Muscle layer of duodenum (tissue), 2 donors: ENCODE results near the gene GTPBP8.

Experiments
- H3K27ac ChIP-seq: one replicate; pipeline ENCODE4 v1.7.0; 2013; ENCODE audit warnings: mild to moderate bottlenecking, low read length
- H3K27me3 ChIP-seq: one replicate; pipeline ENCODE4 v1.7.0; 2013; ENCODE audit warnings: low read depth, mild to moderate bottlenecking, control low read depth, low read length
- H3K36me3 ChIP-seq, 2 donors: one replicate each; pipeline ENCODE4 v1.7.0; 2013; ENCODE audit warnings: low read length in 2 of 2, control low read depth in 1 of 2, mild to moderate bottlenecking in 1 of 2; ENCODE audit not compliant: insufficient read depth in 2 of 2, control insufficient read depth in 1 of 2
- H3K4me1 ChIP-seq, 2 donors: one replicate each; pipeline ENCODE4 v1.7.0; 2013; ENCODE audit warnings: low read length in 2 of 2, mild to moderate bottlenecking in 2 of 2, control low read depth in 1 of 2, moderate library complexity in 1 of 2; ENCODE audit not compliant: insufficient read depth in 2 of 2, control insufficient read depth in 1 of 2
- H3K4me3 ChIP-seq, 2 donors: one replicate each; pipeline ENCODE4 v1.7.0; 2013; ENCODE audit warnings: low read length in 2 of 2, low read depth in 1 of 2, mild to moderate bottlenecking in 1 of 2
- H3K9me3 ChIP-seq, 2 donors: one replicate each; pipeline ENCODE4 v1.7.0; 2013; ENCODE audit warnings: low read length in 2 of 2, control low read depth in 1 of 2, mild to moderate bottlenecking in 1 of 2; ENCODE audit not compliant: control insufficient read depth in 1 of 2
- donor health status: healthy.

The GTPBP8 gene

DNA sequence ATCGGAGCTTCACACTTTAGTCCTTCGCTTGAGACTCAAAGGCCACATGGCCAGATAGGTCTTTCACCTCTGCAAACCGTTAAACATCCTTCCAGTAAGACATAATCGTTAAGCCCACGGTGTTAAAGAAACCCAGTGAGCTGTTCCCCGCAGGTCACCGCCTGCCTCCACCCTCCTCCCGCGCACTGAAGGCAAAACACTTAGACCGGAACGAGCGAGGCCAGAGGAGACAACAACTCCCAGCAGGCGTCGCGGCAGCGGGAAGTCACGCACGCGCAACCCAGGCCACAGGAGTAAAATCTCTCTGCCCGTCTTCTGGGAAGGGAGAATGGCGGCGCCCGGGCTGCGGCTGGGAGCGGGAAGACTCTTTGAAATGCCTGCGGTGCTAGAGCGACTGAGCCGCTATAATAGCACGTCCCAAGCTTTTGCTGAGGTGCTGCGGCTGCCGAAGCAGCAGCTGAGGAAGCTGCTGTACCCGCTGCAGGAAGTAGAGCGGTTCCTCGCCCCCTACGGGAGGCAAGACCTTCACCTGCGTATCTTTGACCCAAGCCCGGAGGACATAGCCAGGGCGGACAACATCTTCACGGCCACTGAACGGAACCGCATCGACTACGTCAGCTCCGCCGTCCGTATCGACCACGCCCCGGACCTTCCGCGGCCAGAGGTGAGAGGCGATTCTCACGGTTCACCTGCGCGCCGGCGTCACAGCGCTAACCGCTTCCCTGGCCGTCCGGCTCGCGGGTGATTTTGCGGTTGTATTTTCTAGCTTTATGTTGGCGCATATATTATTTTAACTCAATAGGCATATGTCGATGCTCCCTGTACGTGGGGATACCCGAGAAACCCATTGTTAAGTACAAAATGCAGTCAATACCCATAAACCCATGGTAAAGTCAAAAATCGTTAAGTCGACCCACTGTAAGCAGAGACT is at the start of gene GTPBP8:
GTPBP8 (plus strand) TSS at position 313 of the 931 bp plus-strand sequence; CDS start at position 329, 16 bp downstream.
- H3K4me3 ChIP-seq: peak within 1 kb of the TSS; percentile 72 to 84
- peaks cover 12 to 18% of the 10 kb centered on the region in 2 donors for H3K4me1 ChIP-seq
- H3K36me3 ChIP-seq: no peaks in the 10 kb centered on the region
- peak within 1 kb of the TSS; percentile 84 for H3K27ac ChIP-seq
- no peaks in the 10 kb centered on the region for H3K9me3 ChIP-seq
- no peaks in the 10 kb centered on the region for H3K27me3 ChIP-seq

DNA sequence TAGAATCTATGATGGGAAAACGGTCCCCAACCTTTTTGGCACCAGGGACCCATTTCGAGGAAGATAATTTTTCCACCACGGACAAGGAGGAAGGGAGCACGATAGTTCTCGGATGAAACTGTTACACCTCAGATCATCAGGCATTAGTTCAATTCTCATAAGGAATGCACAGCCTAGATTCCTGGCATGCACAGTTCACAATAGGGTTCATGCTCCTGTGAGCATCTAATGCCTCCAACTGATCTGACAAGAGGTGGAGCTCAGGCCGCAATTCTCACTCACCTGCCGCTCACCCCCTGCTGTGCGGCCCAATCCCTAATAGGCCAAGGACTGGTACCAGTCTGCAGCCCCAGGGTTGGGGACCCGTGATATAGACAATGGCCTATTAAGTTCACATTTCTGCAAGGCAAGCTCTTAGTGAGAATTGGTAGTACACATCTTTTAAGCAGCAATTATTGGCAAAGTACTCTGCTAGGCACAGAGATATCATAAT is 42.4 kb upstream of the GTPBP8 start:
- Histone ChIP-seq H3K27ac (no peak overlapping the region), H3K27me3 (no peaks in the 10 kb centered on the region), H3K4me3 (no peak overlapping the region), H3K9me3 (no peaks in the 10 kb centered on the region), H3K4me1 (no peaks in the 10 kb centered on the region), H3K36me3 (no peaks in the 10 kb centered on the region)

- no peaks in the 10 kb centered on the region for H3K4me1 ChIP-seq
- H3K9me3 ChIP-seq: peaks cover 0 to 2% of the 10 kb centered on the region in 2 donors
- H3K27me3 ChIP-seq: no peaks in the 10 kb centered on the region
- H3K36me3 ChIP-seq: no peaks in the 10 kb centered on the region
- H3K4me3 ChIP-seq: no peak overlapping the region
- no peak overlapping the region for H3K27ac ChIP-seq
These were observed 34.4 kb upstream of the GTPBP8 start for GRCh38 chr3:112956351-112956750.

DNA sequence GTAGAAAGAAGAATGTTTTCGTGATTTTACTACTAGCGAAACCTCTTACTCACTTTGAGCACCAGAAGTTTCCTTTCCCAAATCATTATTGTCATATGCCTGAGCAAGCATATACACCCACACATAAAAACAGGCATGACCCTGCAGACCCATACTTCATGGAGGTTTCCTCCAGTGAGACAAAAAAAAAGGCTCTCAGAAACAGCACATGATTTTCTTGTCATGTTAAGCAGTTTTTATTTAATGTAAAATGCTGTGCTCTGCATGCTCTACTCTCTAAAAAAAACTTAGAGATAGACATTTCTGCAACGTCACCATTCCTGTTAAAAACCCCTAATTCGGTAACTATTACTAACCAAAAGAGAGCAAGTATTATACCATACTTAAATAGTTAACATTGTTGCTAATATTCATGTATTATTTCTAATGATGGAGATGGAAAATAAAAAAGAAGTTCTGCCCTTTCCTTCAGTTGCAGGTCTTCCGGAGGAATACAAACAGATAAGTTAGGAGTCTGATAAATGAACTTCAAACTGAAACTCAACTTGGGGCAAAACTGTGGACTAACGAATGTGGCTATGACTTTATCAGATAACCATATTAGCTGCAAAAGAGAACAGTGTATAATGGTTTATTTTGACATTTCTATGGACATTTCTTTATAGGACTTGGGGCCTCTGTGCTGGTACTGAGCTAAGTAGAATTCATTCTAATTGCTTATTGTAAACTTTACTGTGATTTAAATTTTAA is 31.8 kb upstream of the GTPBP8 start:
- no peaks in the 10 kb centered on the region for H3K36me3 ChIP-seq
- H3K9me3 ChIP-seq: peaks cover 0 to 2% of the 10 kb centered on the region in 2 donors
- no peaks in the 10 kb centered on the region for H3K4me1 ChIP-seq
- H3K4me3 ChIP-seq: peak overlapping the region in 1 of 2 donors; percentile 26
- H3K27me3 ChIP-seq: no peaks in the 10 kb centered on the region
- H3K27ac ChIP-seq: no peak overlapping the region

DNA sequence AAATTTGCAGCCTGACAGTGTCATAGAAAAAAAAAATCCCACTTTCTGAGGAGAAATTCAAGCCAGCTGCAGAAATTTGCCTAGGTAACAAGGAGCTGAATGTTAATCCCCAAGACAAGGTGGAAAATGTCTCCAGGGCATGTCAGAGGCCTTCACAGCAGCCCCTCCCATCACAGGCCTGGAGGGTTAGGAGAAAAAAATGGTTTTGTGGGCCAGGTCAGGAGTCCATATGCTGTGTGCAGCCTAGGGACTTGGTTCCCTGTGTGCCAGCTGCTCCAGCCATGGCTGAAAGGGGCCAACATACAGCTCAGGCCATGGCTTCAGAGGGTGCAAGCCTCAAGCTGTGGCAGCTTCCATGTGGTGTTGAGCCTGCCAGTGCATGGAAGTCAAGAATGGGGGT is 27.1 kb upstream of the GTPBP8 start:
- Histone ChIP-seq H3K4me1 (no peaks in the 10 kb centered on the region), H3K27me3 (no peaks in the 10 kb centered on the region)

DNA sequence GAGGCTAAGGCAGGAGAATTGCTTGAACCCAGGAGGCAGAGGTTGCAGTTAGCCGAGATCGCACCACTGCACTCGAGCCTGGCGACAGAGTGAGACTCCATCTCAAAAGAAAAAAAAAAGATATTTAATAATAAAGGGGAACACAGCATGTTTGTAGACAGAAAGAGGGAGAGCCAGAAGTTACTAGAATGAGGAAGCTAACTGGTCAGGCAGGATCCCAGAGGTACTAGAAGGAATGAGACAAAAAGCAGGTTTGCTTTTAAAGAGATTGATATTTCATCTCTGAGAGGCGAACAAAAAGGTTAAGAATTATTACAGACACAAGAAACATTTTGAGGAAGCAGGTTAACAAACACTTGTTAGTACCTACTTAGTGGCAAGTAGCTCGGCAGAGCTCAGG is 25.1 kb upstream of the GTPBP8 start:
- Histone ChIP-seq H3K9me3 (no peaks in the 10 kb centered on the region), H3K27me3 (no peaks in the 10 kb centered on the region), H3K4me1 (no peaks in the 10 kb centered on the region), H3K4me3 (no peak overlapping the region), H3K36me3 (no peaks in the 10 kb centered on the region), H3K27ac (no peak overlapping the region)

More for the DNA sequence above, 27.1 kb upstream of the GTPBP8 start:
- Histone ChIP-seq H3K36me3 (no peaks in the 10 kb centered on the region), H3K4me3 (no peak overlapping the region), H3K9me3 (no peaks in the 10 kb centered on the region), H3K27ac (no peak overlapping the region)

GRCh38 chr3:112966633-112967032 is 24.2 kb upstream of the GTPBP8 start:
- no peaks in the 10 kb centered on the region for H3K4me1 ChIP-seq
- no peaks in the 10 kb centered on the region for H3K9me3 ChIP-seq
- H3K27ac ChIP-seq: no peak overlapping the region
- H3K36me3 ChIP-seq: no peaks in the 10 kb centered on the region
- H3K4me3 ChIP-seq: no peak overlapping the region
- no peaks in the 10 kb centered on the region for H3K27me3 ChIP-seq

DNA sequence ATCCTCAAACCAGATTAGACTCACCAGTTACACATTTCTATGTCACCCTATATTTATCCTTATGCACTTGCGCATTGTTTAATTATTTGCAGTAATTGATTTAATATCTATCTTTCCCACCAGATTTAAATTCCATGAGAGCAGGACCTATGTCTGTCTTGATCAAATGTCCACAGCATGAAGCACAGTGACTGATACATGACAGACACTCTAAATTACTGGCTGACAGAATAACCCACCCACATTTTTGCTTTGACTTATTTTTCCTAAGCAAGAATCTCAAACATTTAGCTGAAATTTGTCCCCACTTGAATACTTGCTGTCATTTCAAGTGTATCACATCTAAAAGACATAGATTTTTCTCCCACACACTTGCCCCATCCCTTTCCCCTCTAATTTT is 23.4 kb upstream of the GTPBP8 start:
- H3K36me3 ChIP-seq: no peaks in the 10 kb centered on the region
- no peaks in the 10 kb centered on the region for H3K27me3 ChIP-seq
- H3K9me3 ChIP-seq: no peaks in the 10 kb centered on the region
- H3K4me1 ChIP-seq: no peaks in the 10 kb centered on the region
- no peak overlapping the region for H3K27ac ChIP-seq
- H3K4me3 ChIP-seq: no peak overlapping the region

DNA sequence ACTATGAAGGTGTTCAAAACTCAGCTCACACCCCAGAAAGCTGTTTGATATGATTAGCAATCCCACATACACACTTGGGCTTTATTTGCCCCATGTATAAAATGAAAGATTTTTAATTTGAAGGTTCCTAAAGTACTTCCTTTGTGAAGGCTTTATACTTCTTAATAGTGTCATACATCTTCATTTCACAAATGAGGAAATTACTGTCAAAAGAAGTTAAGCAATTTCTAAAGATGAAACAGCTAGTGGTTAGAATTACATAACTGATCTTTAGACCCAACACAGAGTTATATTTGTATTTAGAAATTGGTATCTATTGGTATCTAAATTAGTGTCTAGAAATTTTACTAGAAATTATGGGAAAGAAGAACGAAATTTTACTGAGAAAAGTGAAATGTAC is 23.0 kb upstream of the GTPBP8 start:
- H3K4me1 ChIP-seq: no peaks in the 10 kb centered on the region
- no peaks in the 10 kb centered on the region for H3K27me3 ChIP-seq
- no peaks in the 10 kb centered on the region for H3K9me3 ChIP-seq
- no peaks in the 10 kb centered on the region for H3K36me3 ChIP-seq
- no peak overlapping the region for H3K4me3 ChIP-seq
- H3K27ac ChIP-seq: no peak overlapping the region

GRCh38 chr3:112972158-112972557 is 18.6 kb upstream of the GTPBP8 start:
- Histone ChIP-seq H3K27ac (no peak overlapping the region), H3K9me3 (no peaks in the 10 kb centered on the region), H3K4me1 (no peaks in the 10 kb centered on the region), H3K27me3 (no peaks in the 10 kb centered on the region), H3K36me3 (no peaks in the 10 kb centered on the region), H3K4me3 (no peak overlapping the region)
